GM12878 (cell line): ENCODE data around the gene MVB12B. TPM values are rescaled to one million over a fixed set of nuclear protein-coding genes. Genes with fewer than 3 reads are reported as not detected.

Source experiments
- RB1 ChIP-seq: fragments of 450-650 bp; formaldehyde crosslinking; IDR thresholded peaks from 2 replicates; pipeline ENCODE4 v1.6.1; 2017; ENCODE audit warnings: mild to moderate bottlenecking, borderline replicate concordance
- TBL1XR1 ChIP-seq: IDR thresholded peaks from 2 replicates; pipeline ENCODE4 v1.6.1; 2012; ENCODE audit warnings: low read depth, low read length, improper control_type of control experiment
- ZNF384 ChIP-seq: IDR thresholded peaks from 2 replicates; pipeline ENCODE4 v1.6.1; 2012; ENCODE audit warnings: low read depth, mild to moderate bottlenecking, low read length, improper control_type of control experiment, borderline replicate concordance
- polyA plus RNA-seq, 11 experiments: library from polyadenylated mRNA; depleted of rRNA in 4 of 11; unstranded in 6 of 11; stranded (reverse) in 5 of 11; fragments of >200 nt; fragmentation: Nextera tagmentation in 4 of 11; fragmentation: Illumina TruSeq in 1 of 11; extraction: Ambion mirVana in 4 of 11; extraction: Trizol in 1 of 11; gene quantifications; 1 replicate in 1 of 11; 2 replicates in 10 of 11; pipeline versions ENCODE4 v1.2.1 to v1.2.3, GENCODE V29; 2011 to 2016; ENCODE audit warnings: inconsistent platforms in 2 of 11, missing spikeins in 2 of 11, low read depth in 1 of 11
- total RNA-seq, 4 experiments: library from RNA; depleted of rRNA in 3 of 4; stranded (reverse); fragments of >200 nt in 3 of 4; fragmentation: Illumina TruSeq in 1 of 4; extraction: Trizol in 1 of 4; gene quantifications; 2 replicates each; pipeline versions ENCODE4 v1.2.1 to v1.2.3, GENCODE V29; 2013 to 2021
- TF ChIP-seq, protein P1 (sequence below): fragments of 450-650 bp; IDR thresholded peaks from 2 replicates; pipeline ENCODE4 v1.6.1; 2017; ENCODE audit warnings: borderline replicate concordance
- TF ChIP-seq, protein P2 (sequence below): fragments of 450-650 bp; IDR thresholded peaks from 2 replicates; pipeline ENCODE4 v1.6.1; 2016; ENCODE audit warnings: mild to moderate bottlenecking, moderate library complexity, borderline replicate concordance
- TF ChIP-seq, protein P3 (sequence below): fragments of 450-650 bp; IDR thresholded peaks from 2 replicates; pipeline ENCODE4 v1.6.1; 2017; ENCODE audit warnings: mild to moderate bottlenecking, low read depth, inconsistent platforms; ENCODE audit not compliant: poor library complexity, severe bottlenecking

The MVB12B gene
- total and polyA plus RNA-seq, 10 of the 15 experiments (the other 5 are each of a cell fraction or from before 2014, with no cell fraction given) = 0.08 TPM; not detected in 9

DNA sequence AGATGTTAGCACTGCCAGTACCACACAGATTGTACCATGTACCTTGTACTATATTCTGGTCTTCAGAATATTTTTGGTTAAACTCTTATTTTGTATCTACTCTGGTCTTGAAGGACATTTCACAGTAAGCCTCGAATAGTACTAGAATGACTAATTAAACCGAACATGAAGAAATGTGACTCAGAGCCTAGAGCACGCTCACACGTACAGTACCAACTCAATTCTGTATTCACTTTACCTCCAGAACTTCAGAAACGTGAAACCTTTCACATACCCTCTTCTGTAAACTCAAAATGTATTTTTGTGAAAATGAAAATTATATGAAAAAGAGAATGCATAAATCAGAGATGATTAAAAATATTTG lies 112.8 kb downstream of the MVB12B start (continued):
- TF ChIP-seq TBL1XR1 (no peak), RB1 (no peak), ZNF384 (no peak)
- TF ChIP-seq, protein P1, sequence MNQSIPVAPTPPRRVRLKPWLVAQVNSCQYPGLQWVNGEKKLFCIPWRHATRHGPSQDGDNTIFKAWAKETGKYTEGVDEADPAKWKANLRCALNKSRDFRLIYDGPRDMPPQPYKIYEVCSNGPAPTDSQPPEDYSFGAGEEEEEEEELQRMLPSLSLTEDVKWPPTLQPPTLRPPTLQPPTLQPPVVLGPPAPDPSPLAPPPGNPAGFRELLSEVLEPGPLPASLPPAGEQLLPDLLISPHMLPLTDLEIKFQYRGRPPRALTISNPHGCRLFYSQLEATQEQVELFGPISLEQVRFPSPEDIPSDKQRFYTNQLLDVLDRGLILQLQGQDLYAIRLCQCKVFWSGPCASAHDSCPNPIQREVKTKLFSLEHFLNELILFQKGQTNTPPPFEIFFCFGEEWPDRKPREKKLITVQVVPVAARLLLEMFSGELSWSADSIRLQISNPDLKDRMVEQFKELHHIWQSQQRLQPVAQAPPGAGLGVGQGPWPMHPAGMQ = no peak
- TF ChIP-seq, protein P2, sequence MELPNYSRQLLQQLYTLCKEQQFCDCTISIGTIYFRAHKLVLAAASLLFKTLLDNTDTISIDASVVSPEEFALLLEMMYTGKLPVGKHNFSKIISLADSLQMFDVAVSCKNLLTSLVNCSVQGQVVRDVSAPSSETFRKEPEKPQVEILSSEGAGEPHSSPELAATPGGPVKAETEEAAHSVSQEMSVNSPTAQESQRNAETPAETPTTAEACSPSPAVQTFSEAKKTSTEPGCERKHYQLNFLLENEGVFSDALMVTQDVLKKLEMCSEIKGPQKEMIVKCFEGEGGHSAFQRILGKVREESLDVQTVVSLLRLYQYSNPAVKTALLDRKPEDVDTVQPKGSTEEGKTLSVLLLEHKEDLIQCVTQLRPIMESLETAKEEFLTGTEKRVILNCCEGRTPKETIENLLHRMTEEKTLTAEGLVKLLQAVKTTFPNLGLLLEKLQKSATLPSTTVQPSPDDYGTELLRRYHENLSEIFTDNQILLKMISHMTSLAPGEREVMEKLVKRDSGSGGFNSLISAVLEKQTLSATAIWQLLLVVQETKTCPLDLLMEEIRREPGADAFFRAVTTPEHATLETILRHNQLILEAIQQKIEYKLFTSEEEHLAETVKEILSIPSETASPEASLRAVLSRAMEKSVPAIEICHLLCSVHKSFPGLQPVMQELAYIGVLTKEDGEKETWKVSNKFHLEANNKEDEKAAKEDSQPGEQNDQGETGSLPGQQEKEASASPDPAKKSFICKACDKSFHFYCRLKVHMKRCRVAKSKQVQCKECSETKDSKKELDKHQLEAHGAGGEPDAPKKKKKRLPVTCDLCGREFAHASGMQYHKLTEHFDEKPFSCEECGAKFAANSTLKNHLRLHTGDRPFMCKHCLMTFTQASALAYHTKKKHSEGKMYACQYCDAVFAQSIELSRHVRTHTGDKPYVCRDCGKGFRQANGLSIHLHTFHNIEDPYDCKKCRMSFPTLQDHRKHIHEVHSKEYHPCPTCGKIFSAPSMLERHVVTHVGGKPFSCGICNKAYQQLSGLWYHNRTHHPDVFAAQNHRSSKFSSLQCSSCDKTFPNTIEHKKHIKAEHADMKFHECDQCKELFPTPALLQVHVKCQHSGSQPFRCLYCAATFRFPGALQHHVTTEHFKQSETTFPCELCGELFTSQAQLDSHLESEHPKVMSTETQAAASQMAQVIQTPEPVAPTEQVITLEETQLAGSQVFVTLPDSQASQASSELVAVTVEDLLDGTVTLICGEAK = no peak
- TF ChIP-seq, protein P3, sequence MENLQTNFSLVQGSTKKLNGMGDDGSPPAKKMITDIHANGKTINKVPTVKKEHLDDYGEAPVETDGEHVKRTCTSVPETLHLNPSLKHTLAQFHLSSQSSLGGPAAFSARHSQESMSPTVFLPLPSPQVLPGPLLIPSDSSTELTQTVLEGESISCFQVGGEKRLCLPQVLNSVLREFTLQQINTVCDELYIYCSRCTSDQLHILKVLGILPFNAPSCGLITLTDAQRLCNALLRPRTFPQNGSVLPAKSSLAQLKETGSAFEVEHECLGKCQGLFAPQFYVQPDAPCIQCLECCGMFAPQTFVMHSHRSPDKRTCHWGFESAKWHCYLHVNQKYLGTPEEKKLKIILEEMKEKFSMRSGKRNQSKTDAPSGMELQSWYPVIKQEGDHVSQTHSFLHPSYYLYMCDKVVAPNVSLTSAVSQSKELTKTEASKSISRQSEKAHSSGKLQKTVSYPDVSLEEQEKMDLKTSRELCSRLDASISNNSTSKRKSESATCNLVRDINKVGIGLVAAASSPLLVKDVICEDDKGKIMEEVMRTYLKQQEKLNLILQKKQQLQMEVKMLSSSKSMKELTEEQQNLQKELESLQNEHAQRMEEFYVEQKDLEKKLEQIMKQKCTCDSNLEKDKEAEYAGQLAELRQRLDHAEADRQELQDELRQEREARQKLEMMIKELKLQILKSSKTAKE = no peak
